Neural cell (in vitro differentiated cells): ENCODE data around the gene PSEN2. TPM values are rescaled to one million over a fixed set of nuclear protein-coding genes. Genes with fewer than 3 reads are reported as not detected.

ENCODE experiments used
- H2AFZ ChIP-seq: fragments of 200-600, 300-800 bp; sonication (generic), shearing (Covaris generic); 2 replicates; pipeline ENCODE4 v1.6.0; 2014; ENCODE audit warnings: low read depth, mild to moderate bottlenecking, antibody characterized with exemption, low read length, moderate library complexity
- H3F3A ChIP-seq: fragments of 200-600 bp; shearing (Covaris generic); 2 replicates; pipeline ENCODE4 v1.6.1; 2016; ENCODE audit warnings: mild to moderate bottlenecking, moderate library complexity, mixed read lengths, antibody characterized with exemption, low read length; ENCODE audit not compliant: insufficient read depth, poor library complexity, severe bottlenecking
- H3K27ac ChIP-seq: fragments of 200-600, 300-800 bp; sonication (generic), shearing (Covaris generic); 2 replicates; pipeline ENCODE4 v1.5.1; 2014; ENCODE audit warnings: mild to moderate bottlenecking, low read length, moderate library complexity
- H3K27me3 ChIP-seq: fragments of 300-800, 200-600 bp; sonication (generic), shearing (Covaris generic); 2 replicates; pipeline ENCODE4 v1.6.0; 2014; ENCODE audit warnings: mild to moderate bottlenecking, low read depth, low read length, moderate library complexity; ENCODE audit not compliant: insufficient read depth
- H3K36me3 ChIP-seq: fragments of 300-800, 200-600 bp; sonication (generic), shearing (Covaris generic); 2 replicates; pipeline ENCODE4 v1.5.1; 2014; ENCODE audit warnings: mild to moderate bottlenecking, antibody characterized with exemption, low read length, moderate library complexity; ENCODE audit not compliant: insufficient read depth
- H3K4me2 ChIP-seq: fragments of 300-800, 200-600 bp; sonication (generic), shearing (Covaris generic); 2 replicates; pipeline ENCODE4 v1.6.0; 2014; ENCODE audit warnings: mild to moderate bottlenecking, low read length
- H3K4me3 ChIP-seq: fragments of 300-800, 200-600 bp; sonication (generic), shearing (Covaris generic); 2 replicates; pipeline ENCODE4 v1.5.1; 2014; ENCODE audit warnings: mild to moderate bottlenecking, low read length, moderate library complexity
- H3K79me2 ChIP-seq: fragments of 200-600 bp; shearing (Covaris generic); replicated peaks from 2 replicates; pipeline ENCODE4 v1.6.0; 2014; ENCODE audit warnings: mild to moderate bottlenecking, low read length, moderate library complexity; ENCODE audit not compliant: insufficient read depth
- H3K9ac ChIP-seq: fragments of 300-800, 200-600 bp; sonication (generic), shearing (Covaris generic); 2 replicates; pipeline ENCODE4 v1.6.1; 2016; ENCODE audit warnings: mild to moderate bottlenecking, low read length, mixed read lengths
- H3K9me2 ChIP-seq: fragments of 200-600 bp; shearing (Covaris generic); 2 replicates; pipeline ENCODE4 v1.6.1; 2016; ENCODE audit warnings: mild to moderate bottlenecking, low read length, mixed read lengths; ENCODE audit not compliant: insufficient read depth
- H3K9me3 ChIP-seq: fragments of 200-600, 300-800 bp; sonication (generic), shearing (Covaris generic); 2 replicates; pipeline ENCODE4 v1.6.1; 2016; ENCODE audit warnings: mild to moderate bottlenecking, mixed run types, low read length, moderate library complexity, mixed read lengths
- H4K20me1 ChIP-seq: fragments of 200-600 bp; shearing (Covaris generic); 2 replicates; pipeline ENCODE4 v1.6.1; 2016; ENCODE audit warnings: mild to moderate bottlenecking, mixed run types; ENCODE audit not compliant: insufficient read depth
- EP300 ChIP-seq: fragments of 450-650 bp; conservative IDR thresholded peaks from 2 replicates; pipeline ENCODE4 v1.6.1; 2014; ENCODE audit warnings: antibody characterized with exemption, mild to moderate bottlenecking, moderate library complexity; ENCODE audit not compliant: poor library complexity, severe bottlenecking
- EZH2 ChIP-seq: fragments of 200-600, 300-800 bp; shearing (Covaris generic), sonication (generic); IDR thresholded peaks from 2 replicates; pipeline ENCODE4 v1.6.1; 2014; ENCODE audit warnings: antibody characterized with exemption, low read length, borderline replicate concordance, mild to moderate bottlenecking; ENCODE audit not compliant: insufficient read depth, poor library complexity, severe bottlenecking
- MXI1 ChIP-seq: fragments of 450-650 bp; conservative IDR thresholded peaks from 2 replicates; pipeline ENCODE4 v1.6.1; 2014; ENCODE audit warnings: antibody characterized with exemption, mild to moderate bottlenecking; ENCODE audit not compliant: poor library complexity, severe bottlenecking
- POLR2AphosphoS5 ChIP-seq: IDR thresholded peaks from 2 replicates; pipeline ENCODE4 v1.6.1; 2012
- RAD21 ChIP-seq: fragments of 450-650 bp; conservative IDR thresholded peaks from 2 replicates; pipeline ENCODE4 v1.6.1; 2014; ENCODE audit warnings: antibody characterized with exemption, mild to moderate bottlenecking, moderate library complexity
- REST ChIP-seq: IDR thresholded peaks from 2 replicates; pipeline ENCODE4 v1.6.1; 2012; ENCODE audit warnings: borderline replicate concordance
- SMC3 ChIP-seq: fragments of 450-650 bp; conservative IDR thresholded peaks from 2 replicates; pipeline ENCODE4 v1.6.1; 2014; ENCODE audit warnings: antibody characterized with exemption, mild to moderate bottlenecking, moderate library complexity; ENCODE audit not compliant: poor library complexity
- TAF1 ChIP-seq: IDR thresholded peaks from 2 replicates; pipeline ENCODE4 v1.6.1; 2012; ENCODE audit warnings: low read depth
- polyA plus RNA-seq: library from polyadenylated mRNA; depleted of rRNA; stranded (reverse); fragments of >200 nt; gene quantifications from 2 replicates; pipeline ENCODE4 v1.2.3, GENCODE V29; 2014
- TF ChIP-seq, protein P1 (sequence below): fragments of 450-650 bp; IDR thresholded peaks from 2 replicates; pipeline ENCODE4 v1.5.1; 2014; ENCODE audit warnings: antibody characterized with exemption, mild to moderate bottlenecking, moderate library complexity; ENCODE audit not compliant: poor library complexity, severe bottlenecking

PSEN2 gene
- polyA plus RNA-seq, 1 donor from 2014 or later, result 12.9 TPM

DNA sequence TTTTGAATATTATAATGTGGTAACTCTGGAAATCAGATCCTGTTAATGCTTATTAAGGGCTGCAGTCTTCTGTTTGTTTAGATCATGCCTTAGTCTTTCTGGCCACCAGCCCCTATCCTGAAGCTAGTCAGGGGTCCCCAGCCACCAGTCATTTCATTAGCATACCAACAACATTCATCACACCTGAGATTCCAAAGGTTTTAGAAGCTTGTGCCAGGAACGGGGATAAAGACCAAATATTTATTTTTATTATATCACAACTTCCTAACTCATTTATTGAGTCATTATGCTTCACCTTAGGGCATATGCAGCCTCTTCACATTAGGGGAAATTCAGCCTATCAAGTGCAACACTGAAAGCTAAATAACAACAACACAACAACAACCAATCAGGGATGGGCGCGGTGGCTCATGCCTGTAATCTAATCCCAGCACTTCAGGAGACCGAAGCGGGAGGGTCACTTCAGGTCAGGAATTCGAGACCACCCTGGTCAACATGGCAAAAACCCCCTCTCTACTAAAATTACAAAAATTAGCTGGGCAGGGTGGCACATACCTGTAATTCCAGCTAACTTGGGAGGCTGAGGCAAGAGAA, 2.9 kb upstream of the PSEN2 start:
- no peak overlapping the region for H3K9ac ChIP-seq
- H2AFZ ChIP-seq, result no peak overlapping the region
- H3K27me3 ChIP-seq, result no peaks in the 10 kb centered on the region
- no peaks in the 10 kb centered on the region for H4K20me1 ChIP-seq
- no peaks in the 10 kb centered on the region for H3K79me2 ChIP-seq
- no peak for TF ChIP-seq POLR2AphosphoS5
- no peak for TF ChIP-seq MXI1
- no peak for TF ChIP-seq EZH2
- no peak for TF ChIP-seq EP300
- no peak for TF ChIP-seq SMC3
- TF ChIP-seq, protein P1, sequence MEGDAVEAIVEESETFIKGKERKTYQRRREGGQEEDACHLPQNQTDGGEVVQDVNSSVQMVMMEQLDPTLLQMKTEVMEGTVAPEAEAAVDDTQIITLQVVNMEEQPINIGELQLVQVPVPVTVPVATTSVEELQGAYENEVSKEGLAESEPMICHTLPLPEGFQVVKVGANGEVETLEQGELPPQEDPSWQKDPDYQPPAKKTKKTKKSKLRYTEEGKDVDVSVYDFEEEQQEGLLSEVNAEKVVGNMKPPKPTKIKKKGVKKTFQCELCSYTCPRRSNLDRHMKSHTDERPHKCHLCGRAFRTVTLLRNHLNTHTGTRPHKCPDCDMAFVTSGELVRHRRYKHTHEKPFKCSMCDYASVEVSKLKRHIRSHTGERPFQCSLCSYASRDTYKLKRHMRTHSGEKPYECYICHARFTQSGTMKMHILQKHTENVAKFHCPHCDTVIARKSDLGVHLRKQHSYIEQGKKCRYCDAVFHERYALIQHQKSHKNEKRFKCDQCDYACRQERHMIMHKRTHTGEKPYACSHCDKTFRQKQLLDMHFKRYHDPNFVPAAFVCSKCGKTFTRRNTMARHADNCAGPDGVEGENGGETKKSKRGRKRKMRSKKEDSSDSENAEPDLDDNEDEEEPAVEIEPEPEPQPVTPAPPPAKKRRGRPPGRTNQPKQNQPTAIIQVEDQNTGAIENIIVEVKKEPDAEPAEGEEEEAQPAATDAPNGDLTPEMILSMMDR, result no peak
- no peak for TF ChIP-seq REST
- no peak for TF ChIP-seq RAD21
- TF ChIP-seq TAF1, result no peak
- H3K4me3 ChIP-seq, result no peak overlapping the region
- no peak overlapping the region for H3K4me2 ChIP-seq
- H3K9me3 ChIP-seq, result no peaks in the 10 kb centered on the region
- H3K9me2 ChIP-seq, result no peaks in the 10 kb centered on the region
- no peaks in the 10 kb centered on the region for H3K36me3 ChIP-seq
- H3K27ac ChIP-seq, result no peak overlapping the region
- H3F3A ChIP-seq, result no peaks in the 10 kb centered on the region

DNA sequence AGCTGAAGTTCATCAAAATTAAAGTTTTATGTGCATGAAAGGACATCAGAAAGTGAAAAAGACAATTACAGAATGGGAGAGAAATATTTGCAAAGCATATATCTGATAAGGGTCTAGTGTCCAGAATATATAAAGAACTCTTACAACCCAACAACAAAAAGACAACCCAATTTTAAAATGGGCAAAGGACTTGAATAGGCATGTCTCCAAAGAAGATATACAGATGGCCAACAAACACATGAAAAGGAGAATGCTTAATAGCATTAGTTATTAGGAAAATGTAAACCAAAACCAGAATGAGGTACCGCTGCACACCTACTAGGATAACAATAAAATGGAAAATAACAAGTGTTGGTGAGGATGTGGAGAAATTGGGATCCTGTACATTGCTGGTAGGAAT, 1.7 kb upstream of the PSEN2 start:
- no peak overlapping the region for H3K27ac ChIP-seq
- no peaks in the 10 kb centered on the region for H3K27me3 ChIP-seq

More for the DNA sequence above, 1.7 kb upstream of the PSEN2 start:
- no peak overlapping the region for H3K4me2 ChIP-seq
- no peak overlapping the region for H3K9ac ChIP-seq
- no peaks in the 10 kb centered on the region for H3K9me2 ChIP-seq
- H3K36me3 ChIP-seq, result no peaks in the 10 kb centered on the region
- TF ChIP-seq SMC3 (no peak), TAF1 (no peak)
- H3F3A ChIP-seq, result no peaks in the 10 kb centered on the region
- no peaks in the 10 kb centered on the region for H3K9me3 ChIP-seq
- H2AFZ ChIP-seq, result no peak overlapping the region
- H3K79me2 ChIP-seq, result no peaks in the 10 kb centered on the region
- no peak overlapping the region for H3K4me3 ChIP-seq
- no peaks in the 10 kb centered on the region for H4K20me1 ChIP-seq
